Measurements from ENCODE around the gene SNAP23.

SNAP23 gene

GRCh38 chr15:42474827-42475226 lies 20.6 kb upstream of the SNAP23 start:
- no peak for DNase-seq (ENCODE audit: low read depth)
- no peak overlapping the region for H3K4me3 ChIP-seq (ENCODE audit: low read depth, low read length)
- TF ChIP-seq CTCF (IDR thresholded peaks at IDR 0.05; ENCODE audit: low read depth, low read length, missing control alignments), result no peak
- in situ Hi-C loops (cut with HindIII; ENCODE audit: low sequenced_read_pairs), result no loop called here

GRCh38 chr15:42482701-42483100 lies 12.7 kb upstream of the SNAP23 start:
- no peak for TF ChIP-seq CTCF (IDR thresholded peaks at IDR 0.05; ENCODE audit: low read depth, low read length, missing control alignments)
- H3K4me3 ChIP-seq (ENCODE audit: low read depth, low read length), result no peak overlapping the region
- DNase-seq (ENCODE audit: low read depth), result no peak
- in situ Hi-C loops (cut with HindIII; ENCODE audit: low sequenced_read_pairs), result no loop called here

- no peak for DNase-seq (ENCODE audit: low read depth)
- TF ChIP-seq CTCF (IDR thresholded peaks at IDR 0.05; ENCODE audit: low read depth, low read length, missing control alignments), result no peak
- H3K4me3 ChIP-seq (ENCODE audit: low read depth, low read length), result no peak overlapping the region
- in situ Hi-C loops (cut with HindIII; ENCODE audit: low sequenced_read_pairs), result no loop called here
Measured at GRCh38 chr15:42483677-42484076, 11.8 kb upstream of the SNAP23 start.

GRCh38 chr15:42490291-42490670 lies 5.2 kb upstream of the SNAP23 start:
- in situ Hi-C loops (cut with HindIII; ENCODE audit: low sequenced_read_pairs), result no loop called here
- no peak for DNase-seq (ENCODE audit: low read depth)
- no peak for TF ChIP-seq CTCF (IDR thresholded peaks at IDR 0.05; ENCODE audit: low read depth, low read length, missing control alignments)
- peak overlapping the region; percentile 95 for H3K4me3 ChIP-seq (ENCODE audit: low read depth, low read length)

GRCh38 chr15:42490671-42491538 lies 4.5 kb upstream of the SNAP23 start, which contains the start of gene ZNF106:
TSS of gene ZNF106 (minus strand) at chr15:42491141. CDS start at chr15:42472289, 18,852 bp downstream.
- in situ Hi-C loops (cut with HindIII; ENCODE audit: low sequenced_read_pairs), result no loop called here
- TF ChIP-seq CTCF (IDR thresholded peaks at IDR 0.05; ENCODE audit: low read depth, low read length, missing control alignments), result peak; percentile 31

GRCh38 chr15:42491539-42492225 lies 3.8 kb upstream of the SNAP23 start:
- no peak for TF ChIP-seq CTCF (IDR thresholded peaks at IDR 0.05; ENCODE audit: low read depth, low read length, missing control alignments)
- H3K4me3 ChIP-seq (ENCODE audit: low read depth, low read length), result peak overlapping the region; percentile 95
- no peak for DNase-seq (ENCODE audit: low read depth)
- in situ Hi-C loops (cut with HindIII; ENCODE audit: low sequenced_read_pairs), result no loop called here

More at GRCh38 chr15:42490671-42491538, 4.5 kb upstream of the SNAP23 start, which contains the start of gene ZNF106:
- H3K4me3 ChIP-seq (ENCODE audit: low read depth, low read length), result peak within 1 kb of the TSS; percentile 95
- peak; percentile 81 for DNase-seq (ENCODE audit: low read depth)

All from astrocyte of the cerebellum (primary cell).